GM23248 (cell line): Measurements from ENCODE around the gene F9. TPM values are rescaled to one million over a fixed set of nuclear protein-coding genes. Genes with fewer than 3 reads are reported as not detected.

Experiments
- DNase-seq: peaks from one replicate; pipeline ENCODE4 v3.0.0-alpha.2; 2015
- H2AFZ ChIP-seq: fragments of 200-600 bp; sonication (generic); 2 replicates; pipeline ENCODE4 v1.6.1; 2016; ENCODE audit warnings: antibody characterized with exemption
- H3F3A ChIP-seq: fragments of 200-600 bp; sonication (generic); 2 replicates; pipeline ENCODE4 v1.6.1; 2016; ENCODE audit warnings: mild to moderate bottlenecking, antibody characterized with exemption, mixed run types; ENCODE audit not compliant: insufficient read depth
- H3K27ac ChIP-seq: fragments of 200-600 bp; sonication (generic); 2 replicates; pipeline ENCODE4 v1.5.1; 2016; ENCODE audit warnings: mild to moderate bottlenecking
- H3K27me3 ChIP-seq: fragments of 200-600 bp; sonication (generic); replicated peaks from 2 replicates; pipeline ENCODE4 v1.6.1; 2016; ENCODE audit warnings: mild to moderate bottlenecking; ENCODE audit not compliant: insufficient read depth
- H3K36me3 ChIP-seq: fragments of 200-600 bp; sonication (generic); 2 replicates; pipeline ENCODE4 v1.6.1; 2016; ENCODE audit warnings: low read depth, mild to moderate bottlenecking
- H3K4me1 ChIP-seq: fragments of 200-600 bp; sonication (generic); 2 replicates; pipeline ENCODE4 v1.6.1; 2016; ENCODE audit warnings: mild to moderate bottlenecking; ENCODE audit not compliant: insufficient read depth
- H3K4me2 ChIP-seq: fragments of 200-600 bp; sonication (generic); one replicate; pipeline ENCODE4 v1.6.1; 2016; ENCODE audit warnings: mild to moderate bottlenecking; ENCODE audit not compliant: unreplicated experiment
- H3K4me3 ChIP-seq: fragments of 200-600 bp; sonication (generic); 2 replicates; pipeline ENCODE4 v1.5.1; 2016; ENCODE audit warnings: mild to moderate bottlenecking
- H3K79me2 ChIP-seq: fragments of 200-600 bp; sonication (generic); 2 replicates; pipeline ENCODE4 v1.6.1; 2016; ENCODE audit warnings: mild to moderate bottlenecking; ENCODE audit not compliant: insufficient read depth
- H3K9ac ChIP-seq: fragments of 200-600 bp; sonication (generic); 2 replicates; pipeline ENCODE4 v1.6.1; 2016; ENCODE audit warnings: mild to moderate bottlenecking
- H3K9me2 ChIP-seq: fragments of 200-600 bp; sonication (generic); 2 replicates; pipeline ENCODE4 v1.6.1; 2016; ENCODE audit warnings: mixed run types, mild to moderate bottlenecking, moderate library complexity; ENCODE audit not compliant: insufficient read depth
- H3K9me3 ChIP-seq: fragments of 200-600 bp; sonication (generic); one replicate; pipeline ENCODE4 v1.6.1; 2017; ENCODE audit warnings: low read depth
- H4K20me1 ChIP-seq: fragments of 200-600 bp; sonication (generic); 2 replicates; pipeline ENCODE4 v1.6.0; 2016; ENCODE audit not compliant: insufficient read depth
- EZH2 ChIP-seq: fragments of 200-600 bp; sonication (generic); IDR thresholded peaks from 2 replicates; pipeline ENCODE4 v1.6.1; 2018; ENCODE audit warnings: antibody characterized with exemption, mild to moderate bottlenecking; ENCODE audit not compliant: insufficient read depth, poor library complexity, severe bottlenecking
- EZH2phosphoT487 ChIP-seq: fragments of 200-600 bp; sonication (generic); IDR thresholded peaks from 2 replicates; pipeline ENCODE4 v1.6.1; 2018; ENCODE audit warnings: antibody characterized with exemption, moderate library complexity, mild to moderate bottlenecking, low read depth; ENCODE audit not compliant: insufficient read depth
- WGBS, 2 experiments: methylation state at CpG; one replicate each; pipeline ENCODE4 v1.1.6; 2015 to 2017; ENCODE audit warnings: low lambda C conversion rate in 2 of 2, low coverage in 1 of 2; ENCODE audit errors: missing lambda C conversion rate in 2 of 2; 5-methylcytosine and 5-hydroxymethylcytosine counted together
- in situ Hi-C: fragments of 300-500 bp; cut with MboI; formaldehyde crosslinking; loops from 2 replicates; pipeline ENCODE4 v1.15.0; 2020
- polyA plus RNA-seq: library from polyadenylated mRNA; unstranded; fragments of >200 nt; fragmentation: Nextera tagmentation; extraction: Ambion mirVana; gene quantifications from 2 replicates; pipeline ENCODE4 v1.2.1, GENCODE V29; 2016
- total RNA-seq: library from RNA; depleted of rRNA; stranded (reverse); fragments of >200 nt; shearing (Covaris generic); gene quantifications from 2 replicates; pipeline ENCODE4 v1.2.3, GENCODE V29; 2014

The F9 gene
- total and polyA plus RNA-seq, 2 experiments from 2014 or later, result not detected

- TF ChIP-seq EZH2phosphoT487, result no peak
- no peak for TF ChIP-seq EZH2
- Histone ChIP-seq H3K27ac (no peak overlapping the region), H3K79me2 (no peaks in the 10 kb centered on the region), H3K9me3 (no peaks in the 10 kb centered on the region), H3K4me1 (no peaks in the 10 kb centered on the region), H3K4me2 (no peak overlapping the region), H3K36me3 (no peaks in the 10 kb centered on the region), H3K27me3 (no peaks in the 10 kb centered on the region), H2AFZ (no peak overlapping the region), H3K4me3 (no peak overlapping the region), H3K9ac (no peak overlapping the region), H3F3A (no peaks in the 10 kb centered on the region), H3K9me2 (no peaks in the 10 kb centered on the region), H4K20me1 (no peaks in the 10 kb centered on the region)
- DNase-seq, result no peak
- WGBS, 2 experiments, result 10 to 13% methylated on average over 3 of the region's 3 CpGs
- in situ Hi-C loops, result no loop called here
Observed at GRCh38 chrX:139538907-139539790, 8.6 kb downstream of the F9 start.

- in situ Hi-C loops, result no loop called here
- Histone ChIP-seq H3K4me3 (no peak overlapping the region), H3K27me3 (no peaks in the 10 kb centered on the region), H3K9me2 (no peaks in the 10 kb centered on the region), H3K36me3 (no peaks in the 10 kb centered on the region), H3K27ac (no peak overlapping the region), H3K4me2 (no peak overlapping the region), H3K4me1 (no peaks in the 10 kb centered on the region), H2AFZ (no peak overlapping the region), H3K9ac (no peak overlapping the region), H3K9me3 (no peaks in the 10 kb centered on the region), H3F3A (no peaks in the 10 kb centered on the region), H4K20me1 (no peaks in the 10 kb centered on the region), H3K79me2 (no peaks in the 10 kb centered on the region)
- TF ChIP-seq EZH2, result no peak
- TF ChIP-seq EZH2phosphoT487, result no peak
- DNase-seq, result no peak
- WGBS, 2 experiments, result 0 to 6% methylated on average over 1 of the region's 1 CpG
Observed at GRCh38 chrX:139542652-139543051, 12.1 kb downstream of the F9 start.

GRCh38 chrX:139543920-139544319, 13.4 kb downstream of the F9 start:
- H3K9ac ChIP-seq, result no peak overlapping the region
- no peak overlapping the region for H3K4me3 ChIP-seq
- no peaks in the 10 kb centered on the region for H3K36me3 ChIP-seq
- no peaks in the 10 kb centered on the region for H3K9me3 ChIP-seq
- no peaks in the 10 kb centered on the region for H3K4me1 ChIP-seq
- H3F3A ChIP-seq, result no peaks in the 10 kb centered on the region
- H3K79me2 ChIP-seq, result no peaks in the 10 kb centered on the region
- H2AFZ ChIP-seq, result no peak overlapping the region
- TF ChIP-seq EZH2phosphoT487, result no peak
- TF ChIP-seq EZH2, result no peak
- H4K20me1 ChIP-seq, result no peaks in the 10 kb centered on the region
- no peak overlapping the region for H3K27ac ChIP-seq
- H3K27me3 ChIP-seq, result no peaks in the 10 kb centered on the region
- H3K4me2 ChIP-seq, result no peak overlapping the region
- no peaks in the 10 kb centered on the region for H3K9me2 ChIP-seq
- WGBS, 2 experiments, result 64 to 74% methylated on average over 4 of the region's 4 CpGs
- in situ Hi-C loops, result no loop called here
- no peak for DNase-seq

- WGBS, 2 experiments, result 15% methylated on average over 3 of the region's 3 CpGs
- no peak for DNase-seq
- Histone ChIP-seq H3K9me3 (no peaks in the 10 kb centered on the region), H3K36me3 (no peaks in the 10 kb centered on the region), H3K79me2 (no peaks in the 10 kb centered on the region), H3K4me2 (no peak overlapping the region), H3K9me2 (no peaks in the 10 kb centered on the region), H4K20me1 (no peaks in the 10 kb centered on the region), H2AFZ (no peak overlapping the region), H3K27me3 (no peaks in the 10 kb centered on the region), H3K9ac (no peak overlapping the region), H3K4me3 (no peak overlapping the region), H3K4me1 (no peaks in the 10 kb centered on the region), H3F3A (no peaks in the 10 kb centered on the region), H3K27ac (no peak overlapping the region)
- TF ChIP-seq EZH2phosphoT487 (no peak), EZH2 (no peak)
- in situ Hi-C loops, result no loop called here
Observed at GRCh38 chrX:139544591-139544990, 14.1 kb downstream of the F9 start.

- DNase-seq, result no peak
- no peaks in the 10 kb centered on the region for H3K27me3 ChIP-seq
Observed at GRCh38 chrX:139554376-139554775, 23.8 kb downstream of the F9 start.

More at GRCh38 chrX:139554376-139554775, 23.8 kb downstream of the F9 start:
- H3K79me2 ChIP-seq, result no peaks in the 10 kb centered on the region
- no peaks in the 10 kb centered on the region for H3K9me3 ChIP-seq
- no peaks in the 10 kb centered on the region for H3F3A ChIP-seq
- no peak overlapping the region for H3K4me2 ChIP-seq
- no peak overlapping the region for H2AFZ ChIP-seq
- no peaks in the 10 kb centered on the region for H3K36me3 ChIP-seq
- no peak overlapping the region for H3K9ac ChIP-seq
- H3K4me3 ChIP-seq, result no peak overlapping the region
- no peaks in the 10 kb centered on the region for H4K20me1 ChIP-seq
- no peak for TF ChIP-seq EZH2
- TF ChIP-seq EZH2phosphoT487, result no peak
- no peaks in the 10 kb centered on the region for H3K9me2 ChIP-seq
- no peak overlapping the region for H3K27ac ChIP-seq
- no peaks in the 10 kb centered on the region for H3K4me1 ChIP-seq
- in situ Hi-C loops, result loop anchor here (25.0 kb wide), 2 partner anchors 717 to 792 kb away; no protein-coding TSS in a partner anchor
